Adipose tissue (tissue), 3 donors: ENCODE data around the gene TPPP. TPM values are rescaled to one million over a fixed set of nuclear protein-coding genes. Genes with fewer than 3 reads are reported as not detected.
"Not testable (repeated sequence)": the region's sequence is repeated elsewhere in the genome, so short reads cannot be mapped to it uniquely, and the experiment has no call there.

Source experiments
- H3K27ac ChIP-seq: one replicate; pipeline ENCODE4 v1.5.1; 2013; ENCODE audit warnings: low read depth, low read length
- WGBS, 3 donors: extraction: QIAGEN DNeasy Blood & Tissue Kit; methylation state at CpG; one replicate each; pipeline ENCODE4 v1.1.7; 2013; 5-methylcytosine and 5-hydroxymethylcytosine counted together
- polyA plus RNA-seq, 3 donors: library from polyadenylated mRNA; stranded (reverse); fragments of 200-250 nt; gene quantifications; one replicate each; pipeline ENCODE4 v1.2.3, GENCODE V29; 2013
- donor health status: healthy with polysubstance abuse.
- donor health status: Bipolar disorder and iron deficiency.
- donor health status: healthy.

Gene TPPP
- polyA plus RNA-seq, 3 donors: 1.2 to 3.1 (median 2.7) TPM

- 88 to 92% (median 90%) methylated on average over 35 of the region's 35 CpGs for WGBS, 3 donors
- H3K27ac ChIP-seq: no peak overlapping the region
Observed at GRCh38 chr5:640461-641330, 52.5 kb downstream of the TPPP start.

- WGBS, 3 donors: 93 to 96% (median 93%) methylated on average over 20 of the region's 20 CpGs
Observed at GRCh38 chr5:639584-640213, 53.5 kb downstream of the TPPP start.

GRCh38 chr5:639253-639530, 54.0 kb downstream of the TPPP start:
- H3K27ac ChIP-seq: no peak overlapping the region
- 94 to 100% (median 94%) methylated on average over 9 of the region's 9 CpGs for WGBS, 3 donors

More at GRCh38 chr5:639584-640213, 53.5 kb downstream of the TPPP start:
- no peak overlapping the region for H3K27ac ChIP-seq

- no peak overlapping the region for H3K27ac ChIP-seq
- WGBS, 3 donors: 93 to 96% (median 94%) methylated on average over 29 of the region's 29 CpGs
Observed at GRCh38 chr5:638501-639252, 54.5 kb downstream of the TPPP start.

- WGBS, 3 donors: 95% methylated on average over 42 of the region's 42 CpGs
- H3K27ac ChIP-seq: no peak overlapping the region
Observed at GRCh38 chr5:637581-638450, 55.3 kb downstream of the TPPP start.

- no peak overlapping the region for H3K27ac ChIP-seq
- WGBS, 3 donors: 89 to 97% (median 93%) methylated on average over 20 of the region's 20 CpGs
Observed at GRCh38 chr5:636951-637350, 56.2 kb downstream of the TPPP start.

GRCh38 chr5:635306-636055, 57.7 kb downstream of the TPPP start:
- 92 to 98% (median 94%) methylated on average over 18 of the region's 18 CpGs for whole genome bisulfite sequencing, 3 donors
- H3K27ac ChIP-seq: no peak overlapping the region

GRCh38 chr5:634191-634590, 59.0 kb downstream of the TPPP start:
- no peak overlapping the region for H3K27ac ChIP-seq
- WGBS, 3 donors: 94 to 97% (median 96%) methylated on average over 12 of the region's 12 CpGs

- H3K27ac ChIP-seq: no peak overlapping the region
- WGBS, 3 donors: 84 to 88% (median 86%) methylated on average over 20 of the region's 20 CpGs
Observed at GRCh38 chr5:633501-633955, 59.6 kb downstream of the TPPP start.

GRCh38 chr5:628351-629205, 64.6 kb downstream of the TPPP start:
- 77 to 91% (median 87%) methylated on average over 19 to 21 of the region's 21 CpGs for WGBS, 3 donors
- H3K27ac ChIP-seq: not testable (repeated sequence)

- no peak overlapping the region for H3K27ac ChIP-seq
- WGBS, 3 donors: 94 to 97% (median 96%) methylated on average over 24 of the region's 24 CpGs
Observed at GRCh38 chr5:627840-628239, 65.3 kb downstream of the TPPP start.

- no peak overlapping the region for H3K27ac ChIP-seq
- 75 to 88% (median 88%) methylated on average over 3 of the region's 3 CpGs for WGBS, 3 donors
Observed at GRCh38 chr5:626850-627249, 66.3 kb downstream of the TPPP start.

GRCh38 chr5:625516-625915, 67.6 kb downstream of the TPPP start:
- WGBS, 3 donors: 94 to 96% (median 95%) methylated on average over 16 of the region's 16 CpGs
- H3K27ac ChIP-seq: no peak overlapping the region

- WGBS, 3 donors: 77 to 80% (median 79%) methylated on average over 13 of the region's 13 CpGs
- H3K27ac ChIP-seq: no peak overlapping the region
Observed at GRCh38 chr5:624951-625230, 68.3 kb downstream of the TPPP start.

GRCh38 chr5:624118-624950, 68.8 kb downstream of the TPPP start:
- 91 to 95% (median 95%) methylated on average over 38 of the region's 38 CpGs for WGBS, 3 donors

GRCh38 chr5:623531-623930, 69.6 kb downstream of the TPPP start:
- WGBS, 3 donors: 92 to 97% (median 97%) methylated on average over 13 of the region's 13 CpGs
- H3K27ac ChIP-seq: no peak overlapping the region

More at GRCh38 chr5:624118-624950, 68.8 kb downstream of the TPPP start:
- H3K27ac ChIP-seq: no peak overlapping the region
